ENCODE measurements around the gene TIMP4.

Gene TIMP4

DNA sequence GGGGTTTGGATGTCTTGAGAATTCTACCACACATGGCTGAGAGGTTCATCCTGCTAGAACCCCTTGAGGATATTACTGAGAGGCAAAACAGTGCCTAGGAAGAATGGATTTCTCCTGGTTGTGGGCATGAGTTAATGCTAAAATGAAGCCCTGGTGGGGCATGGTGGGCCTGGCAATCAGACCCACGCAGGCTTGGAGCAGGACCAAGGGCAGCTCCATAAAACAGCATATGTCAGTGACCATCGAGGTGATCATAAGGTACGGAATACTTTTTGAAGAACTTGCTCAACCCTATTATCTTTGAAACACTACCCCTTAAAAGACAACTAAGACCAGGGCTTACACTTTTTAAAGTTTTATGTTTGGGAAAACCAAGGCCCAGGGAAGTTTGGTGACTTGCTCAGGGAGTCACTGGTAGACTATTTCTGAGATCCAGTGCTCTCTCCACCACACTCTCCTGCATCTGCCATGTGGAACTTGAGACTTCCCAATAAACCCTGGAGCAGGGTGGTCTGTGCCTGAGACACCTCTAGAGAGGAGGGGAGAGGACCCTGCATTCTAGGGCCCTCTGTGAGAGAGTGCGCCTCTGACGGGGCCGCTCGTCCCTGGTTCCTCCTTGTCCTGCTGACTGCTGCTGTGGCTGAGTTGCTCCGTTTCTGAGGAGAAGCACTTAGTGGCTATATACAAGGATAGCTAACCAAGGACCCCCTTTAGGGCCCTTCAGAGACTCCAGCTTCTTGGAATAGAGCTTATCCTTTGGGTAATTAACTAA, 28.0 kb upstream of the TIMP4 start:
- in situ Hi-C loops (cut with MboI; ENCODE audit: low pct_unique_long_range_greater_than_20kb, low sequenced_read_pairs, unreplicated experiment) = no loop called here
- no peak for DNase-seq (ENCODE audit: low spot score)
- TF ChIP-seq, protein P1, sequence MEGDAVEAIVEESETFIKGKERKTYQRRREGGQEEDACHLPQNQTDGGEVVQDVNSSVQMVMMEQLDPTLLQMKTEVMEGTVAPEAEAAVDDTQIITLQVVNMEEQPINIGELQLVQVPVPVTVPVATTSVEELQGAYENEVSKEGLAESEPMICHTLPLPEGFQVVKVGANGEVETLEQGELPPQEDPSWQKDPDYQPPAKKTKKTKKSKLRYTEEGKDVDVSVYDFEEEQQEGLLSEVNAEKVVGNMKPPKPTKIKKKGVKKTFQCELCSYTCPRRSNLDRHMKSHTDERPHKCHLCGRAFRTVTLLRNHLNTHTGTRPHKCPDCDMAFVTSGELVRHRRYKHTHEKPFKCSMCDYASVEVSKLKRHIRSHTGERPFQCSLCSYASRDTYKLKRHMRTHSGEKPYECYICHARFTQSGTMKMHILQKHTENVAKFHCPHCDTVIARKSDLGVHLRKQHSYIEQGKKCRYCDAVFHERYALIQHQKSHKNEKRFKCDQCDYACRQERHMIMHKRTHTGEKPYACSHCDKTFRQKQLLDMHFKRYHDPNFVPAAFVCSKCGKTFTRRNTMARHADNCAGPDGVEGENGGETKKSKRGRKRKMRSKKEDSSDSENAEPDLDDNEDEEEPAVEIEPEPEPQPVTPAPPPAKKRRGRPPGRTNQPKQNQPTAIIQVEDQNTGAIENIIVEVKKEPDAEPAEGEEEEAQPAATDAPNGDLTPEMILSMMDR (IDR thresholded peaks at IDR 0.05; ENCODE audit: extremely low read depth, insufficient read depth, missing control alignments) = no peak

DNA sequence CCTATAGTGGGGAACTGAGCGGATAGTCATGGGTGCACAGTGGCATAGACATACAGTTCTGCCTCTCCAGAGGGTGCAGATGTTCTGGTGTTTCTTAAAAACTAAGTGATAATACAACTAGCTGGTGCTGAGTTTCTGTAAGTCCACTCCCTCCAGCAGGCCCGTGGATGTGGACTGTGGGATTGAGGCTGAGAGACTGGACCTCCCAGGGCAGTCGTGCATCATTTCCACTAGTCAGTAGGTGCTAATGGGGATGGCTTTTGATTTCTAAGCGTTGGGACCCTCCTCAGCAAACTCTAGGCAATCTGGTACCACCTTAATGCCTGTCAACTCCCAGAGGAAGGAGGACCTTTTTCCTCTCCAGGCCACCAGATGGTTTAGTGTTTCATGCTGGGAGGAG, 27.3 kb upstream of the TIMP4 start:
- DNase-seq (ENCODE audit: low spot score) = no peak
- TF ChIP-seq, protein P1 (IDR thresholded peaks at IDR 0.05; ENCODE audit: extremely low read depth, insufficient read depth, missing control alignments) = no peak
- in situ Hi-C loops (cut with MboI; ENCODE audit: low pct_unique_long_range_greater_than_20kb, low sequenced_read_pairs, unreplicated experiment) = no loop called here

DNA sequence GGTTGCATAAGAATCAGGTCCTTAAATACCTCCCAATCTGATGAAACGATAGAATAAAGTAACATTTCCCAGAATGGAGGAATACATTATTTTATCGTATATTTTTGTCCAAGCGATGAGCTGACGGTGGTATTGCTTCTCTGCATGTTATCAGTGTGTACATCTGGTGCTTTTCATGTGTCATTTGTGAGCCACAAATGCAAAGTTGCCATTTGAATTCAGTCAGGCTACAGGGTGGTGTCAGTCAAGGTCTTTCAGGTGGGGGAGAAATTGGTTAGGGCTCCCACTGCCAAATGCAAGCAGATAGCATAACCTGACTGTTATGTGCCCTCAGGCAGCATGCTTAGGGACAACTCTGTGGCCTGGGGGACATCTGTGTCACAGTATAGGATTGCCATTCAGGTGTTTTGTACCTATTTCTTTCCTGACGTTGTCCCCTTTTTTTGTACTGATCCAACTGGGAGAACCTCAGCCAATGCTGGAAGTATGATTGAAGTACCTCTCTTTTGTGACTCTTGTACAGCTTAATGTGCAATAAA, 26.5 kb upstream of the TIMP4 start:
- in situ Hi-C loops (cut with MboI; ENCODE audit: low pct_unique_long_range_greater_than_20kb, low sequenced_read_pairs, unreplicated experiment) = no loop called here
- no peak for DNase-seq (ENCODE audit: low spot score)
- TF ChIP-seq, protein P1 (IDR thresholded peaks at IDR 0.05; ENCODE audit: extremely low read depth, insufficient read depth, missing control alignments) = no peak

DNA sequence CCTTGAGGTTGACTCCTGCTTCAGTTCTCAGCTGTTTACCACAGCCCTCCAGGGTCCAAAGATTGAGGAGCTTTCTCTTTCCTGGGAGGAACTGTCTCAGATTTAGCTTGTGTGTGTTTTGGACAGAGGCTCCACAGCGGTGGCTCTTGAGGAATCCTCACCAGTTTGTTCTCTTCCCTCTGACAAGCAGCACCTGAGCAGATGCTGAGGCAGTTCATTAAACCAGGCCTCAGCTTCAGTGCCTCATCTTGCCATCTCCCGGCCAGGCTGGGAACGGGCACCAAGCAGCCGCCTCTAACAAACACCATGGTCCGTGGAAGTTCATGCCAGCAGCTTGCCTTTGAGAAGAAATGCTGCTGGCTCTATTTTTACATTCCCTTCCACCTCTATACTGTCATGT, 25.8 kb upstream of the TIMP4 start:
- no peak for DNase-seq (ENCODE audit: low spot score)
- TF ChIP-seq, protein P1 (IDR thresholded peaks at IDR 0.05; ENCODE audit: extremely low read depth, insufficient read depth, missing control alignments) = no peak
- in situ Hi-C loops (cut with MboI; ENCODE audit: low pct_unique_long_range_greater_than_20kb, low sequenced_read_pairs, unreplicated experiment) = no loop called here

DNA sequence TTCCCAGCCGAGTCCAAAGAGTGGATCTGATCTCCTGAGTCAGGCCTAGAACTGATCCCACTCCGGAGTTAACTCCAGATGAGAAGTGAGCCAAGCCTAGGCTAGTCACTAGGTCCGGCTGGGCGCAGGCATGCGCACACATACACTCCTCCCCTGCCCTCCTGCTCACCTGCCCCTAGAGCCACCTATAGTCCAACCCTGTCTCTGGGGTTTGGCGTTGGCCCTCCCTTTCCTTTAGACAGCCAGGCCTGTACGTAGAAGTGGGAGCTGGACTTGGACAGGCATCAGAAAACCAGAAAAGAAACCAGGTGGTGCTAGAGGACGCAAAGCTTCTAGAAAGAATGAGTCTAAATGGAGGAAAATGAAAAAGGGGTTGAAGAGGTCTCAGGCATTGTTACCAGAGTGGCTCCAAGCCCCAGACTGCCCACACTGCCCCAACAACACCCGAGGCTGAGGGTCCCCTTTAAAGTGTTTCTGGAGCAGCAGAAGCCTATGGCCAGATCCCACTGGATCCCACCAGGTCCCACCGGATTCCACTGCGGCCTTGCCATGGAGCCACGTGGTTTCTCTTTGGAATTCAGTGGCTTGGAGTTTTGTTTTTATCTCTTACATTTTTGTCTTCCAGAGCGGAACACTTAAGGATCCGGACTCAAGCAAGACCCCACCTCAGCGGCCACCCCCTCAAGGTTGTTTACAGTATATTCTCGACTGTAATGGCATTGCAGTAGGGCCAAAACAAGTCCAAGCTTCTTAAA, 24.2 kb upstream of the TIMP4 start:
- no peak for DNase-seq (ENCODE audit: low spot score)
- TF ChIP-seq, protein P1 (IDR thresholded peaks at IDR 0.05; ENCODE audit: extremely low read depth, insufficient read depth, missing control alignments) = no peak
- in situ Hi-C loops (cut with MboI; ENCODE audit: low pct_unique_long_range_greater_than_20kb, low sequenced_read_pairs, unreplicated experiment) = no loop called here

DNA sequence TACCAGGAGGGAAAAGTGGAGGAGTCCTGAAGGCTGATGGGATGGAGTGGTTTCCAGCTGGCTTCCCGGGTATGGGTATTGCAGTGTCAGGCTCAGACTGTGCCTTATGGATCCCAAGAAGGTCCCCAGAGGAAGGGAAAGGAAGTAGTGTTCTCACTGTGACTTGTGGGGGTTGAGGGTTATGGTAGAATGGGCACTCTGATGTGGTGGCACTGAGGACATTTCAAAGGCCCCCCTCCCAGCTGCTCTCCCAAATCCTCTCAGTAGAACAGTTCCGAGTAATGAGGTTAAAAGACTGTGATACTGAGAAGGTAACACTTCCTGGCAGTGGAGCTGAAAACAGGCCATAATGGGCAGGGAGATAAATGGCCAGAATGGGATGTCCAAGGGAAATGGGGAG, 23.1 kb upstream of the TIMP4 start:
- no peak for DNase-seq (ENCODE audit: low spot score)
- in situ Hi-C loops (cut with MboI; ENCODE audit: low pct_unique_long_range_greater_than_20kb, low sequenced_read_pairs, unreplicated experiment) = no loop called here
- TF ChIP-seq, protein P1 (IDR thresholded peaks at IDR 0.05; ENCODE audit: extremely low read depth, insufficient read depth, missing control alignments) = no peak

All from GM13977 (cell line).